ENCODE measurements around the gene ZBTB40.

- TF ChIP-seq CTCF (IDR thresholded peaks at IDR 0.05) (no peak), EP300 (IDR thresholded peaks at IDR 0.05; ENCODE audit: borderline replicate concordance in 1 of 2, low read depth in 1 of 2, low read length in 1 of 2) (no peak), ZBTB33 (IDR thresholded peaks at IDR 0.05; ENCODE audit: borderline replicate concordance, low read depth) (no peak), USF1 (IDR thresholded peaks at IDR 0.05; ENCODE audit: borderline replicate concordance, low read depth) (no peak), MAX (IDR thresholded peaks at IDR 0.05; ENCODE audit: low read depth) (no peak), SIN3A (IDR thresholded peaks at IDR 0.05; ENCODE audit: borderline replicate concordance, low read depth, low read length) (no peak), NRF1 (IDR thresholded peaks at IDR 0.05; ENCODE audit: low read depth, low read length) (no peak), FOSL2 (IDR thresholded peaks at IDR 0.05; ENCODE audit: borderline replicate concordance, low read depth) (no peak), SMC3 (IDR thresholded peaks at IDR 0.05; ENCODE audit: low read depth, low read length) (no peak), RCOR1 (IDR thresholded peaks at IDR 0.05; ENCODE audit: low read length) (no peak), EZH2phosphoT487 (IDR thresholded peaks at IDR 0.05; ENCODE audit: borderline replicate concordance, low read depth) (no peak), RAD21 (IDR thresholded peaks at IDR 0.05; ENCODE audit: low read length) (no peak), POLR2AphosphoS5 (IDR thresholded peaks at IDR 0.05; ENCODE audit: low read depth, low read length) (no peak)
Measured at GRCh38 chr1:22488319-22488718, 36.7 kb downstream of the ZBTB40 start.
